ENCODE results near the gene VPS54. TPM values are rescaled to one million over a fixed set of nuclear protein-coding genes. Genes with fewer than 3 reads are reported as not detected.

Gene VPS54
- polyA plus RNA-seq, 1 of the 3 experiments (the other 2 are of a cell fraction) = 5.3 TPM

DNA sequence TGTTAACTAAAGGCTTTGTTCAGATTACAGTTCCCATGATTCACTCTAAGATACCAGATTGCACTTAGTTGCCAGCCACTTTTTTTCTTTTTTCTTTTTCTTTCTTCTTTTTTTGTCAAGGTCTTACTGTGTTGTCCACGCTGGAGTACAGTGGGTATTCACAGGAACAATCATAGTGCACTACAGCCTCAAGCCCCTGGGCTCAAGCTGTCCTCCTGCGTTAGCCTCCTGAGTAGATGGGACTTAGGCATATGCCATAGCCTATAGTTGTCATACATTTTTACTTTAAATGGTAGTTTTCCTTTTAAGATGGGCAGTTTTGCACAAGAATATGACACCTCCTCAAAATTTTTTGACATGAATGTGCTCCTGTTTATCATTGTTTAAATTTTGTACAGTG, 175.4 kb downstream of the VPS54 start:
- Histone ChIP-seq H3K27me3 (ENCODE audit: insufficient read depth) (no peaks in the 10 kb centered on the region), H3K4me2 (peak overlapping the region; percentile 80; the same call in 1 of the 2 replicates), H3K9me2 (no peaks in the 10 kb centered on the region), H3K9ac (no peak overlapping the region), H3K9me3 (no peaks in the 10 kb centered on the region), H3K36me3 (replicated peaks in 1 of 2; ENCODE audit: control insufficient read depth in 1 of 2, insufficient read depth in 2 of 2, low read length in 1 of 2) (no peaks in the 10 kb centered on the region), H3K27ac (ENCODE audit: low read depth in 2 of 2, low read length in 1 of 2) (no peak overlapping the region), H3F3A (replicated peaks; ENCODE audit: insufficient read depth) (peaks cover 10% of the 10 kb centered on the region), H3K4me3 (ENCODE audit: low read depth in 2 of 2, low read length in 1 of 2) (peak overlapping the region; percentile 3 to 96; a peak in 1 of 4 replicates), H2AFZ (ENCODE audit: low read depth) (no peak overlapping the region), H3K79me2 (ENCODE audit: insufficient read depth) (peaks cover 71% of the 10 kb centered on the region), H3K4me1 (ENCODE audit: control insufficient read depth in 1 of 2, insufficient read depth in 2 of 2, low read depth in 1 of 2, low read length in 1 of 2) (peaks cover 11 to 28% of the 10 kb centered on the region in 2 experiments), H4K20me1 (ENCODE audit: insufficient read depth) (peaks cover 18% of the 10 kb centered on the region; the same call in 1 of the 2 replicates)
- WGBS (ENCODE audit: low lambda C conversion rate) = 90% methylated on average over 2 of the region's 2 CpGs
- no peak for DNase-seq
- no peak for TF ChIP-seq REST (IDR thresholded peaks at IDR 0.05; ENCODE audit: low read depth, low read length)
- no peak for TF ChIP-seq TAF1 (IDR thresholded peaks at IDR 0.05; ENCODE audit: borderline replicate concordance, low read depth, low read length)
- TF ChIP-seq PBX3 (IDR thresholded peaks at IDR 0.05) = no peak
- TF ChIP-seq, protein P1, sequence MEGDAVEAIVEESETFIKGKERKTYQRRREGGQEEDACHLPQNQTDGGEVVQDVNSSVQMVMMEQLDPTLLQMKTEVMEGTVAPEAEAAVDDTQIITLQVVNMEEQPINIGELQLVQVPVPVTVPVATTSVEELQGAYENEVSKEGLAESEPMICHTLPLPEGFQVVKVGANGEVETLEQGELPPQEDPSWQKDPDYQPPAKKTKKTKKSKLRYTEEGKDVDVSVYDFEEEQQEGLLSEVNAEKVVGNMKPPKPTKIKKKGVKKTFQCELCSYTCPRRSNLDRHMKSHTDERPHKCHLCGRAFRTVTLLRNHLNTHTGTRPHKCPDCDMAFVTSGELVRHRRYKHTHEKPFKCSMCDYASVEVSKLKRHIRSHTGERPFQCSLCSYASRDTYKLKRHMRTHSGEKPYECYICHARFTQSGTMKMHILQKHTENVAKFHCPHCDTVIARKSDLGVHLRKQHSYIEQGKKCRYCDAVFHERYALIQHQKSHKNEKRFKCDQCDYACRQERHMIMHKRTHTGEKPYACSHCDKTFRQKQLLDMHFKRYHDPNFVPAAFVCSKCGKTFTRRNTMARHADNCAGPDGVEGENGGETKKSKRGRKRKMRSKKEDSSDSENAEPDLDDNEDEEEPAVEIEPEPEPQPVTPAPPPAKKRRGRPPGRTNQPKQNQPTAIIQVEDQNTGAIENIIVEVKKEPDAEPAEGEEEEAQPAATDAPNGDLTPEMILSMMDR (IDR thresholded peaks at IDR 0.05) = no peak
- no peak for TF ChIP-seq FOXJ3 (CRISPR knock-in tag; IDR thresholded peaks at IDR 0.05)
- TF ChIP-seq SIN3A (IDR thresholded peaks at IDR 0.05; ENCODE audit: borderline replicate concordance, low read depth, low read length) = no peak
- no peak for TF ChIP-seq JUND (IDR thresholded peaks at IDR 0.05)
- no peak for TF ChIP-seq RAD21 (IDR thresholded peaks at IDR 0.05; ENCODE audit: low read length)
- ChIA-PET CTCF (interaction anchor here (1.1 to 3.4 kb wide), 4 partner anchors 17 to 152 kb away, joined by 3 to 19 read pairs (median 7); no protein-coding TSS in a partner anchor), POLR2A (no interaction called here)

DNA sequence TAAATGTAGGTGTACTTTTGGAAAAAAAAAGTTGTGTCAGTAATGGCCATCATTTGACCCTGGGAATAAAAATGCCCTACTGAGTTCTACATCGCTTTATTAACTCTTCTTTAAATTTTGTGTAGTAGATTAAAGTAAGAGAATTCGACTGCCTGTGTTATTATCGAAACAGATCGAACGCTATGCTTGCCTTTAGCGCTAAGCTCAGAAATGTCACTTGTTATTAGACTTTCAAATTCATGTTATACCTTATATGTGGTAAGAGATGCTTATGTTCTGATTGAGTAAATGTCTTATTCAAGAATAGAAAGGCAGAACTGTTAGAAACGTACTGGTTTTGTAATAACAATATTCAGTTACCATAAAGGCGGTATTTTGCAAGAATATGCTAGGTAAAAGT, 176.1 kb downstream of the VPS54 start:
- H2AFZ ChIP-seq (ENCODE audit: low read depth) = no peak overlapping the region
- POLR2A ChIA-PET = interaction anchor here (1.9 kb wide), 1 partner anchor 255 kb away, joined by 10 read pairs; the partner anchor contains the start of genes MDH1 and WDPCP
- TF ChIP-seq REST (IDR thresholded peaks at IDR 0.05; ENCODE audit: low read depth, low read length) = no peak
- TF ChIP-seq GATA2 (CRISPR knock-in tag; IDR thresholded peaks at IDR 0.05) = no peak
- TF ChIP-seq RFX5 (IDR thresholded peaks at IDR 0.05; ENCODE audit: low read length) = no peak
- no peak for TF ChIP-seq TAF1 (IDR thresholded peaks at IDR 0.05; ENCODE audit: borderline replicate concordance, low read depth, low read length)
- no peak for TF ChIP-seq TCF12 (IDR thresholded peaks at IDR 0.05)
- TF ChIP-seq, protein P1 (IDR thresholded peaks at IDR 0.05) = no peak
- TF ChIP-seq RAD21 (IDR thresholded peaks at IDR 0.05; ENCODE audit: low read length) = no peak
- no peak for TF ChIP-seq RCOR1 (IDR thresholded peaks at IDR 0.05; ENCODE audit: low read length)
- TF ChIP-seq SIN3A (IDR thresholded peaks at IDR 0.05; ENCODE audit: borderline replicate concordance, low read depth, low read length) = no peak

More for the DNA sequence above, 176.1 kb downstream of the VPS54 start:
- CTCF ChIA-PET = interaction anchor here (1.6 to 2.4 kb wide), 2 partner anchors 18 to 144 kb away, joined by 7 to 8 read pairs; no protein-coding TSS in a partner anchor
- H3K9me2 ChIP-seq = no peaks in the 10 kb centered on the region
- H3K4me1 ChIP-seq (ENCODE audit: control insufficient read depth in 1 of 2, insufficient read depth in 2 of 2, low read depth in 1 of 2, low read length in 1 of 2) = peaks cover 9 to 28% of the 10 kb centered on the region in 2 experiments
- H3K9ac ChIP-seq = peak overlapping the region; percentile 95; the same call in 1 of the 2 replicates
- peak overlapping the region; percentile 80 to 96; a peak in 3 of 4 replicates for H3K4me3 ChIP-seq (ENCODE audit: low read depth in 2 of 2, low read length in 1 of 2)
- no peaks in the 10 kb centered on the region for H3K9me3 ChIP-seq
- peaks cover 64% of the 10 kb centered on the region for H3K79me2 ChIP-seq (ENCODE audit: insufficient read depth)
- peak overlapping the region in 1 of 2 experiments; percentile 92; a peak in 1 of 4 replicates for H3K27ac ChIP-seq (ENCODE audit: low read depth in 2 of 2, low read length in 1 of 2)
- peak overlapping the region; percentile 80 for H3K4me2 ChIP-seq
- WGBS (ENCODE audit: low lambda C conversion rate) = 95% methylated on average over 8 of the region's 8 CpGs
- H3F3A ChIP-seq (replicated peaks; ENCODE audit: insufficient read depth) = peaks cover 10% of the 10 kb centered on the region
- H3K36me3 ChIP-seq (replicated peaks in 1 of 2; ENCODE audit: control insufficient read depth in 1 of 2, insufficient read depth in 2 of 2, low read length in 1 of 2) = no peaks in the 10 kb centered on the region
- peaks cover 18% of the 10 kb centered on the region; the same call in 1 of the 2 replicates for H4K20me1 ChIP-seq (ENCODE audit: insufficient read depth)
- no peaks in the 10 kb centered on the region for H3K27me3 ChIP-seq (ENCODE audit: insufficient read depth)
- no peak for DNase-seq
